OCI-LY7 (cell line): ENCODE measurements around the gene CRCP.

ENCODE experiments used
- EZH2phosphoT487 ChIP-seq: fragments of 200-600 bp; sonication (generic); IDR thresholded peaks from 2 replicates; pipeline ENCODE4 v1.6.1; 2018; ENCODE audit warnings: low read depth, borderline replicate concordance, mild to moderate bottlenecking, mixed run types, antibody characterized with exemption, low read length, moderate library complexity, mixed read lengths
- TF ChIP-seq, protein P1 (sequence below): fragments of 200-600 bp; sonication (generic); conservative IDR thresholded peaks from 2 replicates; pipeline ENCODE4 v1.5.1; 2014; ENCODE audit warnings: mild to moderate bottlenecking, antibody characterized with exemption, low read length, moderate library complexity, mixed read lengths

DNA sequence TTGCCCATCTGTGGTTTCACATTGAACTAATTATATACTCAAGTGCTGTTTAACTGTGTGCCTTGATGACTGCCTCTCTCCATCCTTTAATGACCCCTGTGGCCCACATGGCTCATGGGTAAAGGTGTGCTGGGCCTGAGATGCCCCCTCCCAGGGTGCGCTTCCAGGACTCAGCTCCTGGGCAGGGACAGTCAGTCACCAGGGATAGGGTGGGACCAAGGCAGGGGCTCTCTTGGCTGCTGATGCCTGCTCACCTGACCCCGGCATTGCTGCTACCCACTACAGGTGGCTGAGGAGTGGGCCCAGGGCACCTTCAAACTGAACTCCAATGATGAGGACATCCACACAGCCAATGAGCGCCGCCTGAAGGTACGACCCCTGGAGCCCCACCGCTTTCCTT, 32.6 kb upstream of the CRCP start:
- TF ChIP-seq EZH2phosphoT487 = no peak
- TF ChIP-seq, protein P1, sequence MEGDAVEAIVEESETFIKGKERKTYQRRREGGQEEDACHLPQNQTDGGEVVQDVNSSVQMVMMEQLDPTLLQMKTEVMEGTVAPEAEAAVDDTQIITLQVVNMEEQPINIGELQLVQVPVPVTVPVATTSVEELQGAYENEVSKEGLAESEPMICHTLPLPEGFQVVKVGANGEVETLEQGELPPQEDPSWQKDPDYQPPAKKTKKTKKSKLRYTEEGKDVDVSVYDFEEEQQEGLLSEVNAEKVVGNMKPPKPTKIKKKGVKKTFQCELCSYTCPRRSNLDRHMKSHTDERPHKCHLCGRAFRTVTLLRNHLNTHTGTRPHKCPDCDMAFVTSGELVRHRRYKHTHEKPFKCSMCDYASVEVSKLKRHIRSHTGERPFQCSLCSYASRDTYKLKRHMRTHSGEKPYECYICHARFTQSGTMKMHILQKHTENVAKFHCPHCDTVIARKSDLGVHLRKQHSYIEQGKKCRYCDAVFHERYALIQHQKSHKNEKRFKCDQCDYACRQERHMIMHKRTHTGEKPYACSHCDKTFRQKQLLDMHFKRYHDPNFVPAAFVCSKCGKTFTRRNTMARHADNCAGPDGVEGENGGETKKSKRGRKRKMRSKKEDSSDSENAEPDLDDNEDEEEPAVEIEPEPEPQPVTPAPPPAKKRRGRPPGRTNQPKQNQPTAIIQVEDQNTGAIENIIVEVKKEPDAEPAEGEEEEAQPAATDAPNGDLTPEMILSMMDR = no peak
